ENCODE results near the gene RASA3.
"Not testable (repeated sequence)": the region's sequence is repeated elsewhere in the genome, so short reads cannot be mapped to it uniquely, and the experiment has no call there.

The RASA3 gene

GRCh38 chr13:114101358-114102130, 30.9 kb downstream of the RASA3 start:
- no peak for DNase-seq (ENCODE audit: low read depth)

DNA sequence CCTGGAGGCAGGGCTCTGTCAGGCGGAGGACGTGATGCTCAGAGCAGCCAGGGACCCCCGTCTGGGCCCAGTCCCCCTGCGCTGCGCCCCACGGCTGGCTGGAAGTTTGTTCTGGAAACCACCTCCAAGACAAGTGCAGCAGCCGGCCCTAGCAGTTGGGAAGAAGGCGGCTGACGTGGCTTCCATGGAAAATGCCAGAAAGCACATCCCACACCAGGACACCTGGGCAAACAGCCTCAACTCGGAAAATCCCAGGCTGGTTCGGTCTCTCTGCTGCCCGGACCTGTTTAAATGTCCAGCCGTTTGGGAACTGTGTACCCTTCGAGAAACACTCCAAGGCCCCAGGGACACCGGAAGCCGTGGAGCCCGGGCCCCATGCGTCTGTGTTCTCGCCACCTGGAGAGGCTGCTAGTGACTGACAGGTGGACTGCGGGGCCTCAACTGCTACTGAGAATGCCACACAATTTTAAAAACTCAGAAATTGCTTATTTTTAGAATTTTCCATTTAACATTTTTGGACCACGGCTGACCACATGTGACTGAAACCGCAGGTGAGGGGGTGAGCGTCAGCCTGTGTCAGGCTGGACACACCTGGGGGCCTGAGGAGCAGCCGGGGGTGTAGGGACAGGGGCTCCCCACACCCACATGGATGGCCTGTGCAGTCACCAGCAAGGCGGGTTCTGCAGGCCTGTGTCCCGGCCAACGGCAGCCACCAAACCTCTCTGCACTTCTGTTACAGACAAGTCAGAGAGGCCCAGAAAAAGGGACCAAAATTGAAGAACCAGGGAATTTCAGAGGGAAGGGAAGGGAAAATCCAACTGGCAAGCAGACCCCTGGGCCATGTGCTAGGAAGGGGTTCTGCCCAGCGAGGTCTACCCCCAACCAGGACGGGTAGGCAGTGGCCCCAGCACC, 31.7 kb downstream of the RASA3 start:
- no peak for DNase-seq (ENCODE audit: low read depth)

DNA sequence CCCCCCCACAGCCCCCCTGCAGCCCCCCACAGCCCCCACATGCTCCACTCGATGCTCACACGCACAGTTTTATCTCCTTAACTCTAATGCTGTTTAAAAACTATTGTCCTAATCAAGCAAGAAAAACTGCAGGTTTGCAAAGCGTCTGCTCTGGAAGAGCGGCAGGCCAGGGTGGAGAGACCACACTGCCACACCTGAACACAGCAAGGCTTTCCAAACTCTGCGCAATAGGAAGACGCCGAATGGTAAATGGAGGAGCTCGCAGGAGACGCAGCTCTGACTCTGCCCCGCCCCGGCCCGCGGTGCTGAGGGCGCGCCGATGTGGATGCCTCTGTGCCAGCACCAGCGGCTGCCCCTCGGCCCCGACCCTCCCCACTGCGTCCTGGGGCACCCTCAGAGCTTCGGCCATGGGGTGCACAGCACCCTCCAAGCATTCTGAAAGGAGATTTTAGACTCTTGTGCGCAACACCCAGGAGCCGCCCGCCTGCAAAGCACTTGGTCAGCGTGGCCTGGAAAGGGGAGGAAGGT, 32.4 kb downstream of the RASA3 start:
- no peak for DNase-seq (ENCODE audit: low read depth)

- no peak for DNase-seq (ENCODE audit: low read depth)
These were observed 33.2 kb downstream of the RASA3 start for GRCh38 chr13:114099191-114099590.

GRCh38 chr13:114098689-114099056, 33.8 kb downstream of the RASA3 start:
- DNase-seq (ENCODE audit: low read depth): not testable (repeated sequence)

- DNase-seq (ENCODE audit: low read depth): no peak
These were observed 34.3 kb downstream of the RASA3 start for GRCh38 chr13:114097893-114098688.

GRCh38 chr13:114097212-114097892, 35.1 kb downstream of the RASA3 start:
- DNase-seq (ENCODE audit: low read depth): no peak

- no peak for DNase-seq (ENCODE audit: low read depth)
These were observed 35.6 kb downstream of the RASA3 start for GRCh38 chr13:114096811-114097211.

DNA sequence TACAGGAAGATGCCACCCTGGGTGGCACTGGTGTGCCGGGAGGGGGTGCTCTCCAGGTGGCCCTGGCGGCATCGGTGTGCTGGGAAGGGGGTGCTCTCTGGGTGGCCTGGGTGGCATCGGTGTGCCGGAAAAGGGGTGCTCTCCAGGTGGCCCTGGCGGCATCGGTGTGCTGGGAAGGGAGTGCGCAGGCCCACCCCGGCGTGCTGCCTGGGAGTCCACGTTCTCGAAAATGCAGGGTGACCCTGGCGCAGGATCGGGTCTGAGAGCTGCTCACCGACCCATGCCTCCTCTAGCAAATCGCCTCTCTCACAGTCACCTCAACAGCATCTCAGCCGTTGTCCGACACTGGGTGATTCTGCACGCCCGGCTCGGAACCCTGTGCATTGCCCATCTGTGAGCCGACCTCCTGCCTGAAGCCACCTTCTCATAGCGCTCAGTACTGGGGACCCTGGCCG, 36.4 kb downstream of the RASA3 start:
- no peak for DNase-seq (ENCODE audit: low read depth)

DNA sequence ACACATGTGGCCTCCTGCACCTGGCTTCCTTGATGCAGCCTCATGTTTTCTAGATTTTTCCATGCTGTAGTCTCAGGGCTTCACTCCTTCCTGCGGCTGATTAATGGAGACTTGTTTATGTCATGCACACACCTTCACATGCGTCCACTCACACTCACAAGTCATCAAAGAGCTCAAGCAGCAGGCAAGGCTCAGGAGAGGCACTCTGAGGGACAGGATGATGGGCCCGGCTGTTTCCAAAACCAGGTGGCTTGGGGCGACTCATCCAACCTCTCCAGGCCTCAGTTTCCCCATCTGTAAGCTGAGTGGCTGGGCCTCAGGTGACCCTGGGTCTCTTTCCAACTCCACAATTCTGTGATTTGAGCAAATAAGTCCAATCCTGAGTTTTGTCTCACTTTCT, 36.9 kb downstream of the RASA3 start:
- no peak for DNase-seq (ENCODE audit: low read depth)

- no peak for DNase-seq (ENCODE audit: low read depth)
These were observed 39.3 kb downstream of the RASA3 start for GRCh38 chr13:114093118-114093517.

- no peak for DNase-seq (ENCODE audit: low read depth)
These were observed 40.0 kb downstream of the RASA3 start for GRCh38 chr13:114092468-114092867.

DNA sequence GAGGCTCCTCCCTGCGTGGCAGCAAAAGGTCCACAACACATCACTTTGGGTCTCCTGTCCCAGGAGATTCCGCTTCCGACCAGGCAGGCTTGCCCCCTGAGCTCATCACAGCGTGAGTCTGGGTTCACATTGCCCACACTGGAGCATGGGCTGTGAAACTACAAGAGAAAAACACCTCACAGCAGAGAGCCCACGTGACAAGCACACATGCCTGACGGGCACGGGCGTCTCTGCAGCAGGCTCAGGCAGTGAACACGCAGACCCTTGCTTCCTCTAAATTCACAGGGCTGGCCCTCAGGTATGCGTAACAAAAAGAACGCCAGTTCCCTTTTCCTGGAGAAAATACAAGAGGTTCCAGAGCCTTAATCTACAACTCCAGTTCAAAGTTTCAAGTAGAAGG, 41.9 kb downstream of the RASA3 start:
- DNase-seq (ENCODE audit: low read depth): no peak

DNA sequence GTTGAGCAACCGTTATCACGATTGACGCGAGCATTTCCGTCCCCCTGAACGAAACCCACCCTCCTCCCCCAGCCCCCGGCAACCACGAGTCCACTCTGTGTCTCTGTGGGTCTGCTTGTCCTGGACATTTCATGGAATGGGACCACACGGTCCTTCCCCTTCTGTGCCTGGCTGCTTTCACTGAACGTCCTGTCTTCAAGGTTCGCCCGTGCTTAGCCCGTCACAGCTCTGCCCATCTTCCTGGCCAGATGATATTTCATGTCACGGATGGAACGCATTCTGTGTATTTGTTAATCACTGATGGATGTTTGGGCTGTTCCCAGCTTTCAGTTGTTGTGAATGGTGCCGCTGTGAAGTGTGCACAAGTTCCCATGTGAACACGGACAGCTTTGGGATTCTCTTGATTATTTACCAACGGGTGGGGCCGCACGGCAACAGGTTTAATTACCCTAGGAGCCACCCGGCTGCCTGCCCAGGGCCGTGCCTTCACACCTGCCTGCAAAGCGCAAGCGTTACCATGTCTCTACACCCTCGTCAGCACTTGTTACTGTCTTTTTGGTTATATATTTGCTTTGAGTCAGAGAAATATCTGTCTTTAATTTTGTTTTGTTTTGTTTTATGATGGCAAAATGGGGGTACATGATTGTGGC, 42.5 kb downstream of the RASA3 start:
- no peak for DNase-seq (ENCODE audit: low read depth)

DNA sequence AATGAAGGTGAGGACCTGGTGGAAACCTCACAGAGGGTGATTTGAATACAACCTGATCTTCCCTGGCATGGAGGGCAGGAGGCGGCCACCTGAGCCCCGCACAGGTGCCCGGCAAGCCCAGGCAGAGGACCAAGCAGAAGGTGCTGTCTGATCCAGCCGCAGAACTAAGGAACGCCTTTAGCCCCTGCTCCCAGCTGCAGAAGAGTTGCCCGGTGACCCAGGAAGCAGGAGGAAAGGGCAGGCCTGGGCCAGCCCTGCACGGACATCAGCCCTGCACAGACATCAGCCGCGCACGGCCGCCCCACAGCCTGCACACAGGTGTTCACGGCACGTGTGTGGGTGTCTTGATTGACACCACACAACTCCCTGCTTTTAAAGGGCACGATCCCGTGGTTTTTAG, 43.1 kb downstream of the RASA3 start:
- DNase-seq (ENCODE audit: low read depth): no peak

DNA sequence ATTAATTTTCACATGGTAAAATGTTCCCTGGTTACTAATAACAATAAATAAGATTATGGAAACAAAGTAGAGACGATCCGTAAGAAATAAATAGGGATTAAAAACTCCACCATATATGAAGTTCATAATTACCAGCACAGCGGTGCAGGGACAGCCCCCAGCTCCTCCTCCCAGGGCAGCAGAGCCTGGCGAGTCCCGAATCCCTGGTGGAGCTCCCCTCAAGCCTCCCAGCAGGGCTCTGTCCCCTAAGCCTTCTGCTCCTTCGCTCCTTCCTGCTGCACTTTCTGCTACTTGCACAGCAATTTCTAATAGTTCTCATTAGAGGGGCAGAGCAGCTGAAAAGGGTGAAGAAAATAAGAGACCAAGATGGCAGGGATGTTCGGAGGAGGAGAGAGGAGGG, 43.6 kb downstream of the RASA3 start:
- no peak for DNase-seq (ENCODE audit: low read depth)

- DNase-seq (ENCODE audit: low read depth): no peak
These were observed 44.2 kb downstream of the RASA3 start for GRCh38 chr13:114088234-114088633.

DNA sequence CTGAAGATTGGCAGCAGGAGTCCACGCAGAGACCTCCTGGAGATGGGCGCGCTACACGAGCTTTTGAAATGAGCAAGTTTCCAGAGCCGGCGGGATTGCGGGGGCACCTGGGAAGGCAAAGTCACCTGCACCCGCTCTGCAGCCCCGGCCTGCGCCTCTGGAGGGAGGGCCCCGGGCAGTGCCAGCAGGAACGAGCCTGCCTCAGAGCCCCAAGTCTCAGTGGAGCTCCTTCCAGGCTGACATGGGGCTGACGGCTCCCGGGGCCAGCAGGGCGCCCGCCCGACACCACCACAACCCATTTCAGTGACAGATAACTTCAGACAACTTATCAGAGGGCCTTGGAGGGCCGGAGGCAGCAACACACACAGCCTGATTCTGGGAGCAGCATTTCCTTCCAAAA, 45.0 kb downstream of the RASA3 start:
- DNase-seq (ENCODE audit: low read depth): no peak

DNA sequence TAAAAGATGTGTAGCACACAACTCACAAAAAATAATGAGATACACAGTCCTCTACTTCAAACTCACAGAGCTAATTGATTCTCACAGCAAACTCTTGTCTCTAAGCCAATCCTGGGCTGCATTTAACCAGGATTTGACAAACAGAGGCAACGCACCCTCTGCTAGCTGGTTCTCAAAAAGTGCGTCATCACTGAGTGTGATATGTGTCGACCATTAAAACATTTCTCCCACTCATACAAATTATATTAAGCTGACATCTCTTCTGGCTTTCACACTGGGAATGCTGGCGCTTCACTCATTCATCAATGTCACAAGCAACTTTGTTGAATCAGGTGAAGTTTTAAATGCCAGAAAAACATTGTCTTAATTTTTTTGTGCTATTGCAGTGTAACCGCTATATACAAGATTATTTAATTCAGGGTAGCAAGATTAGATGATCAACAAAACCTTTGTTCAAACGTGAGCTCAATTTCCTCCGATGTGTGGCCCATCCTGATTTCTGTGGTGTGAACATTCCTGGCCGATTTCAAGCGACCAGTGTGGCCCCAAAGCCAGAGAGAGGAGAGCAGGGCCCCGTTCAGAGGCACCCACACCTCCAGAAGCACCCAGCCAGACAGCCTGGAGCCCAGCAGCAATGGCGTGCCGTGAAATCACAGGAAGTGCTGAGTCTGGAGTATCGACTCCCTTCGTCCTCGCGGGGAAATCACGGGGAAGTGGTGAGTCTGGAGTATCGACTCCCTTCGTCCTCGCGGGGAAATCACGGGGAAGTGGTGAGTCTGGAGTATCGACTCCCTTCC, 49.4 kb downstream of the RASA3 start:
- DNase-seq (ENCODE audit: low read depth): no peak

All from stimulated activated CD8-positive, alpha-beta memory T cell treated with anti-CD3 and anti-CD28 coated beads, Interleukin-15, amount 100 ng/mL, for 24 hours (primary cell).